HG03280 (cell line): ENCODE measurements around the gene CUBN.

Experiments
- ATAC-seq: cut with Tn5 transposase; IDR thresholded peaks from one replicate; pipeline ENCODE4 v1.9.1; 2021; ENCODE audit warnings: mild to moderate bottlenecking, moderate library complexity; ENCODE audit not compliant: unreplicated experiment

The CUBN gene

DNA sequence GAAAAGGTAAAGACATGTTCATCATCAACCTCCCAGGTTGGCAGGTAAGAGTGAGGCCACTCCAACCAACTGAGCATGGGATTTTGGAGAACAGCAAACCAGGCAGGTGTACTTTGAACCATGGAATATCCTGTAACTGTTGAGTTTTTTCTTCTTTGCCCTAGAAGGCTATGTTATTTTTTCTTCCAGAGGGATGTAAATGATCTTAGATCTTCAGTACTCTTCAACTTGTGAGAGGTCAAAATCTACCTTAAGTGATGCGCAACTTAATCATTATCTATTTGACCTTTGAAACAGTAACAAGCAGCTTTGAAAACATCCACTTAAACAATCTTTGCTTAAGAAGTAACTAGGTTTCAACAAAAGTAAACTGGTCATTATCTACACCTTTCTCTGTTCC lies at the start of gene CUBN:
TSS of gene CUBN (minus strand) at position 71 of the 400 bp plus-strand sequence. CDS start at position 25, 46 bp downstream.
- no peak for ATAC-seq

DNA sequence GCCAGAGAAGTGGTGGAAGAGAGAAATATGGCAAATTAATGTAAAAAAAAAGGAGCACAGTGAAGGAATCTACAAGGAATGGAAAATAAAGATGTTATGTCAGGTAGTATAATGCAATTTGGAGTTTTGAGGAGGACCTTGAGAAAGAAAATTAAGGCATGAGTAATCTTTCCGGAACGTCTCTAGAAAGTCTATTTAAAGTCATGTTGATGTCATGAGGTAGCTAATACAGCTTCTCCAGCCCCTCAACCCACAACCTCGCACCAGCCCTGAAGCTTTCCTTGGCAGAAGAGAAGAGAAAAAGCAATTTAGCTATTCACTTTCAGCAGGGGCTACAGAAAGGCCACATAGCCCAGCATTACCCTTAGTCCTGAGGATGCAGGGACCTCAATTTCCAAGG lies 49.4 kb upstream of the CUBN start:
- ATAC-seq = no peak

DNA sequence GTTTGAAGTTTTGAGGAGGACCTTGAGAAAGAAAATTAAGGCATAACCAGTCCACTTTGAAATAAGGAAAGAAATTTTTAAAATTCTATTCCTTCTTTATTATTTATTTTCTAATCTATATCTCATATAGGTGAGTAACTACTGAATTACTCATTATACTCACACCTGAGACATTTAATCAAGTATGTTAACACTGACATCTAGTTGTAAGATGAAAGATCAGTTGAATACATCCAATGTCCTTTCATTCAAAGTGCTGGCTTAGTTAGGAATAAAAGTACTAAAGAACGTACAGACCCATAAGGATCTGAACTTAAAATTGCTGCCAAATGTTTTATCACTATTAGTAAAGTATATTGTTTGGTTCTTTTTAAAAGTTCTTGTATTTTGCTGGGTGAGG lies 48.4 kb upstream of the CUBN start:
- no peak for ATAC-seq

DNA sequence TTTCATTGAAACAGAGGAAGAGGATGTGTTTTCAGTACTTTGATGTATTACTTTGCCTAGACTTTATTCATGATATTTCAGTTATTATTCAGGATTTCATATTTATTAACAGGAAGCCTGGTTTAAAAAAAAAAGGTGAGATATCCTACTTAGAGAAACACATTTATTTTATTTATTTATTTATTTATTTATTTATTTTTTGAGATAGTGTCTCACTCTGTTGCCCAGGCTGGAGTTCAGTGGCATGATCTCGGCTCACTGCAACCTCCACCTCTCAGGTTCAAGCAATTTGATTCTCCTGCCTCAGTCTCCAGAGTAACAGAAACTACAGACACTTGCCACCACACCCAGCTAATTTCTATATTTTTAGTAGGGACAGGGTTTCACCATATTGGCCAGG lies 47.4 kb upstream of the CUBN start:
- no peak for ATAC-seq

DNA sequence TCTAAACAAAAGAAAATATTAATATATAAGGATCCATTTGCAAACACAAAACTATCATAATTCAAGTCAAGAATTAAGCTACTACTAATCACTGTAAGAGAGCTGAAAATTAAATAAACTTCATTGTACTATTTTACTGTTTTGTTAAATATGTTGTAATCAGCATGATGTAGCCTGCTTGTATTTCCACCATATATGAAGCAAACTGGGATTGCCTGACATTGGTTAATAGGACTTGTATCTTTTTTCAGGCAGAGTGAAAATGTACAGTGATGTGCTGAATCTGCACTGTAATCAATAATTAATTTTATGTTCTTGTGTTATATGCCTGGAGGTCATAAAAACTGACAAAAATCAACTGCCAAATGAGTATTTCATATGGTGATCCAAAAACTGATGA lies 46.5 kb upstream of the CUBN start:
- ATAC-seq = no peak

DNA sequence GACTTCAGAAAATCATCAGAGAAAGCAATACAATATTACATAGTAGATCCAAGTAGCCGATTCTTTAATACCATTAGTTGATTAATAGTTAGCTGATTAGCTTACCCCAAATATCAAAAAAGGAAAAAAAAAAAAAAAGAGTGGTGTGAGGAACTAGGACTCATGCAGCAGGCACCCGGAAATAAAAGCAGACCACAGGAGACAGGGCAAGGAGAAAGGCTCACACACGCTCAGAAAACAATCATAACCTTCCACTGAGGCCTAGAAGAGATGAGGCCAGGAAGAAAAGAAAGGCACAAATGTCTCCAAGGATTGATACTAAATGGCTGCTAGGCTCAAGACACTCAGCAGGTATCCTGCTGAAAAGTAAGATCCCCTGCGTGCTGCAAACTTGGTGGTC lies 45.9 kb upstream of the CUBN start:
- ATAC-seq = no peak

DNA sequence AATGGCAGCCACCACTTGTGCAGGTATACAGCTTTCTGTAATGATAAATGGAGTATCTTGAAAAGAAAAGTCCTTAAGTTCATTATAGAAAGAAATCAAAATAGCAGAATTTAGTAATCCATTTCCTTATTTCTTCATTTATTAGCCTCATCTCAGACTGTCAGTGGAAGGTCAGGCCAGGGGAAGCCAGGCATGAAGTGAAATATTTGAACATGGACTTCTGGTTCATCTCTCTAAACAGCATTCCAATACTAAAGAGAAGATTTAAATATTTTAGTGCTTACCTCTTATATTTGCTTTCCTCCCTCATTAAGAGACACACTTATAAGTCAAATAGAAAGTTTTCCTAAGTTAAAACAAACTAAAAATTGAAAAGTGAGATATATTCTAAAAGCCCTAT lies 45.0 kb upstream of the CUBN start:
- no peak for ATAC-seq

DNA sequence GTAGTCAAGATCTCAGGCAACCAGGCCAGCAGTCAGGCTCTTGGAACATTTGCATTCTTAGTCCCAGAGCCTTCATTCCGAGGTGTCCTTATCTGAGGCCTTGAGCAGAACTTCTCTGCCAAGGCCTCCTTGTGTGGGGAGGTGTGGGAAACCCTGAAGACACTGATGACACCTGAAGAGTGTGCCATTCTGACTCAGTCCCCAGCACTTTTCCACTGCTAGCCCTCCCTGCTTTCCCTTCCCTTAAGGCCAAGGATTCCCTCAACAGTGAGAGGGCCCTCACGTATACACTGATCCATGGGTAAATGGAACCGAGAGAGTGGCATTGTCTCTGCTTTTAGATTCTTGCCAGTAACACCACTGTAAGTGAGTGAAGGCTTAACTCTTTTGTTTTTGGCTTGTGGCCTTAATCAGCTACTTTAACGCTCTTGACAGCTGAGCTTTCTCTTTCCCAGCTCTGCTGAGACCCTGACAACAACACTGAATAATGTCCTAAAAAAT lies 41.6 kb upstream of the CUBN start:
- no peak for ATAC-seq

DNA sequence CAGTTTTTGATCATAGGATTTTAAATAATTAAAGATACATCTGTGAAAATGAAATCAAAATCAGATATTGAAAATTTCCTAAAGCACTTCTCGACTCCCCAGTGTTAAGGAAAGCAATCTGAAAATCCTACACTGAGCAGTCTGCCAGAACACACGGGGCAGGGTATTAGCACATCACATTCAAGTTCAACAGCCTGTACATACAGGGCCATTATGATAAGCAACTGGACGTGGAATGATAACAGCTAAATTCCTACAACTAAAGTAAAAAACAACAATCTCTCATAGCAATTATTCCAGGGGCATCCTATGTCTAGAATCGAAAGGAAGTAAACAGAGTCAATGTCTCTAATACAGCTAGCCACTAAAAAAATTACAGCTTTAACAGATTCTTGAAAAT lies 40.2 kb upstream of the CUBN start:
- no peak for ATAC-seq

DNA sequence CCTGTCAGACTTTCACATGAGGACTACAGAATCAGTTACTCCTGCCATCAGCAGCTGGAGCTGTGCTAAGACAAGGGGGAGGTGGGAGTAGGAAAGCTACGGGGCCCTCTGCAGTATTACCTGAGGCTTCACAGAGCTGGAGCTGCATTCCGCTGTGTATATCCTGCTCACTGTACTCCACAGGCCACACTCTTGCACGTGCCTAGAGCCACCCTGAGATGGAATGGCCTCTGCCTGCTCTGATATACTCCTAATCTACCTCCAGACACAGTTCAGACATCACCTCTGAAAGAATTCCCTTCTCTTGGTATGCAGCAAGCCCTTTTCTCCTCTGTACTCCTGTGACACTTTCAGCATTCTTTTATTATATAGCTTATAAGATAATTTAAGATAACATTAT lies 37.1 kb upstream of the CUBN start:
- ATAC-seq = no peak

DNA sequence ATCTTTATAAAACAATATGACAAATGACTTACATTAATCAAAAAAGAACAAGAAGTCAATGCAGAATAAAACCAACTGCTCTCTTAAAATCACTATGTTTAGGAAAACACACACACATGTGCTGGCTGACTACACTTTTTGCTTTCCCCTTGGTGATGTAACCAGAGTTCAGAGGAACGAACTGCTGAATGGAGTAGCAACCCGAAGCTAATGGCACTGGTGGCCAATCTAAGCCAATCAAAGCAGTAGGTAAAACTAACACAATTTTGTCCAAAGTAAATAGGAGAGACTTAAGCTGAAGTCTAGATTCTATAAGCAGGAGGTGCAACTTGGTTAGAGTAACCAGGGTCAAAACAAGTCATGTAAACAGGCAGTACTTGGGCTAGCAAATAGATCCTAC lies 33.2 kb upstream of the CUBN start:
- no peak for ATAC-seq

DNA sequence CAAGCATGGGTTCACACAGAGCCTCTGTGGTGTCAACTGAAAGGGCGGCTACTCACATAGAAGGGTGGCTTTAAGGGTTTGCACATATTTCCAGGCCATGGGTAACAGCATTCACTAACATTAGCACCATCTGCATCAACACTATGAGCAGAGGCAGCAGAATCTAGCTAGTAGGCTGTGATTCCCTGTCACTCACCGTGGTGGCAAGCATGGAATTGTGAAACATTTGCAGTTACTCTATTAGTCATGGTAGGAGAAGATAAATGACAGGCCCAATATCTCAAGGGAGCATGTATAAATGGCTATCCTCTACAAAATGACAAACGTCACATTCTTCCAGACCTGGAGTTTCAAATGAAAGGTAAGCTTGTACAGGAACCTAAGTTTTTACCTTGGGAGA lies 32.2 kb upstream of the CUBN start:
- no peak for ATAC-seq

DNA sequence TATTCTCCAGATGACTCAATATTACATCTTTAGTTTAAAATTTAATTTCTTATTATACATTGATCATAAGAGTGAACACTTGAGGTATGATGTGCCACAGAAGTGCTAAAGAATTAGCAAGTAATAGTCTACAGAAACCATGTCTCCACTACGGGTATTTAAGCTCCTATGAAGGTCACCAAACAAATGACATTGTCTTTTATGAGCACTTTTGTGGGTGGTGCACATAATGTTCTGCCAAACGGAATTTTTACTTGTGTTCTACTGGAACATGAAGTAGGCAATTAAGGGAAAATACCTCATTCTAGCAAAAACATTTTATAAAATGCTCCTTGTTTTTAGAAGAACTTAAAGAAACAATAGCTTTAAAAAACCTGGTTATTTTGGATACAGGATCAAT lies 27.4 kb upstream of the CUBN start:
- ATAC-seq = no peak

DNA sequence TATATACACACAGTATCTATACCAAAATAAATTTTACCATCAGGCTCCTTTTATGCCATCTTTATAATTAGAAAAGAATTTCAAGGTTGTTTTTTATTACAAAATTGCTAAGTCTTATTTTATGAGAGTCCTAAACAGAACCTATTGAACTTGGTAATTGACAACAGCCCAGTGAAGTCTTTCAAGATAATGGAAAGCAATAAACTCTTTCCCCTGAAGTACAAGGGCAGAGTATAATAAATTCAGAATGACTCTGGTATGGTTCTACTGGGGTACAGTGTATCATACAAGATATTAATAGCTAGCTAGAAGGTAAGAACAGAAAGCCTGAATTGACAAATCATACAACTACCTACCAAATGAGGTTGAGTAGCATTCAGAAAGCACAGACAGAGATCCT lies 26.2 kb upstream of the CUBN start:
- no peak for ATAC-seq

DNA sequence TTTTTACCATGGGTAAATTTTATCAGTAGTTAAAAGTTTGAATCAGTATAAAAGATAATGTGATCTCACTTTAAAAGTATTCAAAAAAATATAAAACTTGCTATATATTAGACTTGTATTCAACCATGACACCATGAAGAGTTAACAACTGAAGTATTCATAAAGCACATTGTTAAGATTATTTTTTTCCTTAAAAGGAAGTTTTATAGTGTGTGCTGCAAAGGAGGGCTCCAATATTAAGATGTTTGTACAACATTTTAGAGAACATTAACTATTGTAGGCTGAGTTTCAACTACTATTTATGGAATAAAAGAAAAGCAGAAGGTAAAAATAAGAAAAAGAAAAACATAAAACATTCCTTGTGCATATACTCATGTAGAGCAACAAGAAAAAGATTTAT lies 24.5 kb upstream of the CUBN start:
- ATAC-seq = no peak

DNA sequence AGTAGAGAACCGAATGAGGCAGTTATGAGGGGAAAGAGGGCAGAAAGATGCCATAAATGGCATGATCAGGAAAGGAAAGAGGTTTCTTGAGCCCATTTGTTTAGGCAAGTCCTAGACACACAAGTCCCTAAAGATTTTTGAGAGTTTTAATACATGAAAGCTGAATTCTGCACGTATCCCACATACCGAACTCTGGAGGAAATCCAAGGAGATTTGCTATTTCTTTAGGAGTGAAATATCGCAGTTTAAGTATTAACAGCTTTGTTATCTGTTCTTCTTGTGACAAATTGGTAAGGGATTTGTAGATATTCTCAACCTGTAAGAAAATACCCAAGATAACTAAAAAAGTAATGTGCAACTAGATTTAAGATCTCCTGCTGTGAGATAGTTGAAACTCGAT lies 23.7 kb upstream of the CUBN start:
- ATAC-seq = no peak

DNA sequence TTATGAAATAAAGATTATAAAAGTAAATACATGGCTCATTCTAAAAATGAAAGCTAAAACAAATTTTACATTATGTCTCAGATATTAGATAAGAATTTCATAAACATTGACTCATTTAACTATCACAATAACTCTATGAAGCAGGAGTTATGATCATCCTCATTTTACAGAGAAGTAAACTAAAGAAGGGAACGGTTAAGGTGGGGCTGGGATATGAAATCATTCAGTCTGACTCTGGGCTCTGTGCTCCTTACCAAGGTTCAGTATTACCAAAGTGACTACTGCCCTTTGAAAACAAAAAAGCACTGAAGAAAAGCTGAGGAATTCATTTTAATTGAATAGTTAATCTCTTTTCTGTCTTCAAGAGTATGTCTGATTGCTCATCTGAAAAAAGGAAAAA lies 22.1 kb upstream of the CUBN start:
- no peak for ATAC-seq

DNA sequence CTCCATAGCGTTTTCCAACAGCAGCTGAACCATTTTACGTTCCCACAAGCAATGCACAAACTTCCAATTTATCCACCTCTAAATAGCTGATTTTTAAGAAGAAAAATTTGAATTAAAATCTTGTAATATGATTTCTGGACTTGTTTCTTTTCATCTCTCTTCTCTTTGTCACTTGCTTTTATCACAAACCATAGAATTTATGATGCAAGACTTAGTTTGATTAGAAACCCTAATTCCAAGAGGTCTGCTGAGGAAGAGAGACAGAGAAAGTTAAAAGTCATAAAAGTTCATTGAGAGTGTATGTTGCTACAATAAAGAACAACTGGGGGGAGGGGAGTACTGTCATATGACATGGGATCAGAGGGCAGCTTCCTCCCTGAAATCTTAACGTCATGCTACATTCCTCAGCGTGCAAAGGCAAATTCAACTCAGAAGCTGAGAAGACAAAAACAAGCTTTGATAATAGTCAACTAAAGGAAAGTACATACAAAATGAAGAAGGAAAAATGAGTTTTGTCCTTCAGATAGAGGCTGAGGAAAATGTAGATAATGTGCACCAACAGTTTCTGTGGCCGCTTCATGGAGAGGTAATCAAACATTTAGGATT lies 18.4 kb upstream of the CUBN start:
- ATAC-seq = no peak

DNA sequence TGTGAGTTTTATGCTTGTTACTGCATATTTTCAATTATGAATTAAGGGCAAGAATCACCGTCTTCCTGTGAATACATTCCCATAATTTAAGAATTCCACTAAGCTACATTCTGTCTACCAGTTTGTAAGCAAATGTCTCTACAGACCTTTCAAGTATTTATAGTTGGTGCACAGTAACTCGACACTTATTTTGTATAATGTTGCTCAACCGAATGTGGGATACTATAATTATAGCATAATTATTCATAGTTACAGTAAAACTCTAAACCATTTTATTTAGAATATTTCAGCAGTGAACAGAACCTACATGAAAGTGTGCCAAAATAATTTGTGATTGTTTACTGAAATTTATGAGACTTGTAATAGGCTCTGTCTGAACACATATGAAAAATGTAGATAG lies 17.3 kb upstream of the CUBN start:
- no peak for ATAC-seq

DNA sequence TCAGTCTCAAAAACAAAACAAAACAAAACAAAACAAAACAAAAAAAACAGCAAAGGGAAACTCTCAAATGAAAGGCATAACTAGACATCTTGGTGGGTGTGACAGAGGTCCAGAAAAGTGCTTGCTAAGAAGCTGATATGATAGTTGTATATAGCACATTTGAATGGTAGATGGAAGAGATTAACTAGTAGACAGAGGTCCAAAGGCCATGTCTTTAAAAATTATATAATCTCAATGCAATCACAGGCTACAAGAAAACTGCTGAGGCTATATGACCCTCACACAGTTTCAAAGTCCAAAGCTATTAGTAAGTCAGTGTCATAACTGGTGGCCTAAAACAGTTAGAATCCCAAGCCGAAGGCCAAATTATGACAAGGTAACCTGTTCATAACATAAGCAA lies 15.6 kb upstream of the CUBN start:
- ATAC-seq = no peak

DNA sequence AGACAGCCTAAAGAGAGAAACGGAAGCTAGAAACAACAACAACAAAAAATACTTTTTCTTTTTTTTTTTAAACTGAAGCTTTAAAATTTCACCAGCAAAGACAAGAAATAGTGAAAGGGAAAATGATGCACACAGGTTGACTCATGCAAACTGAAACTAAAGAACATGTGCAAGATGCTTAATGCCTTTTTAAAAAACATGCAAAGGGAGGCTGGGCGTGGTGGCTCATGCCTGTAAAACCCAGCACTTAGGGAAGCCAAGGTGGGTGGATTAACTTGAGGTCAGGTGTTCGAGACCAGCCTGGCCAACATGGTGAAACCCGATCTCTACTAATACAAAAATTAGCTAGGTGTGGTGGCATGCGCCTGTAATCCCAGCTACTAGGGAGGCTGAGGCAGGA lies 15.1 kb upstream of the CUBN start:
- ATAC-seq = no peak

DNA sequence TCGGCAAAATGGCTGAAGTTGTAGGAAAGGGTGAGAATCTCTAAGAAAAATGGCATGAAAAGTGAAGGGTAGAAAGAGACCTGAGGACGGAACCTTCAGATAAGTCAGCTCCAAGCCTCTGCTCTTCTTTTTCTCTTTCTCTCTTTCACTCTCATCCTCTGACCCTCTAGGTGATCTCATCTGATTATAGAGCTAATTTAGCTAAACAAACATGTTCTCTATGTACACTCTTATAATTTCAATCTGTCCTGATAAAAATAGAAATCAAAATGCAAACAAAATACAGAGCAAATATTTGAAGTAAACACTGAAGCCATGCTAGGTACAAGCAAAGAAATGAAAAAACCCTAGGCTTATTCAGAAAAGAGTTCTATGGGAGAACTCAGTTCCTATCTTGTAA lies 14.4 kb upstream of the CUBN start:
- no peak for ATAC-seq

DNA sequence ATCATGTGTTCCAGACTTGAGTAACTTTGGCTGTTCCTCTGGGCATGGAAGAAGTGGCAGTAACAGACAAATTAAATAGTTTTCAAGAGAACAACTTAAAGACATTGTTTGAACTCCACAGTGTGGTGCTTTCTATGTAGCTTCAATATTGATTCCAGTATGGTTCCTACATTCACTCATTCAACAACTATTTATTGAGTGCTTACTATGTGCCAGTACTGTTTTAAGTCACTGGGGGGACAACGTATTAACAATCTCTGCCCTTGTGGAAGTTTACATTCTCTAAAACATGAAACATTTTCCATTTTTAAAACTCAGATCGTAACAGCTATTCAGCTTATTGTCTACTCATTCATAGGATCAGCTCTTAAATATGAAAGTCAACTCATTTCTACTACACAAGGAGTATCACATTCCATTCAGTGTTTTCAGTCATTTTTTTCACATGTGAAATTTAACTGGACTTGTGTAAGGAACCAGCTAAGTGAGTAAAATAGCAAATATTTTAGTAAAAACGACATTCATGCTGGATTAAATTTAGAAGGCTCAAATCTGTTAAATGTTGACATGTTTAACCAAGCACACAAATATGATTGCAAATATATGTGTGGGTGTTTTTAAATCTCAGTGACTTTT lies 13.6 kb upstream of the CUBN start:
- no peak for ATAC-seq
